Retinal pigment epithelial cell (primary cell): ENCODE data around the gene RAD51AP1.

Experiments
- DNase-seq: peaks from one replicate; pipeline ENCODE4 v3.0.0-alpha.2; 2010; ENCODE audit warnings: low read depth
- H3K4me3 ChIP-seq: 2 replicates; pipeline ENCODE4 v1.5.1; 2011; ENCODE audit warnings: mild to moderate bottlenecking, low read length, control low read depth, moderate library complexity
- TF ChIP-seq, protein P1 (sequence below): conservative IDR thresholded peaks from 2 replicates; pipeline ENCODE4 v1.5.1; 2011; ENCODE audit warnings: low read depth, low read length, control low read depth, inconsistent platforms

RAD51AP1 gene

DNA sequence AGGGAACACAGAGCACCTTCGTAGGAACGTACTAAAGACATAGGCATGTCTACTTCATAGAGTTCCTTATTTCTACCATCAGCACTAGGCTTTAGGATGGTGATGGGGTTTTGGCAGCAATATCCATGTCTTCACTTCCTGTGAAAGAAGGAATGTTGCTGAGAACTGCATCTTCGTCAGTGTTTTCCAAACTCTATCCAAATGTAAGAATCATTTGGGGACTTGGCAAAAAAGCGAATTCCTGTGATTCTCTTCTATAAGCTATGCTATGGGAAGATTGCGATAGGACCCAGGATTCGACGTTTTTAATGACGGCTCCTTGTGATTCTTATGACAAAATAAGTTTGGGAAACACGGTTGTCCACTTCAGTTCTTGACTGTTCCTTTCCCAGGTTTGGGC lies 70.4 kb downstream of the RAD51AP1 start:
- TF ChIP-seq, protein P1, sequence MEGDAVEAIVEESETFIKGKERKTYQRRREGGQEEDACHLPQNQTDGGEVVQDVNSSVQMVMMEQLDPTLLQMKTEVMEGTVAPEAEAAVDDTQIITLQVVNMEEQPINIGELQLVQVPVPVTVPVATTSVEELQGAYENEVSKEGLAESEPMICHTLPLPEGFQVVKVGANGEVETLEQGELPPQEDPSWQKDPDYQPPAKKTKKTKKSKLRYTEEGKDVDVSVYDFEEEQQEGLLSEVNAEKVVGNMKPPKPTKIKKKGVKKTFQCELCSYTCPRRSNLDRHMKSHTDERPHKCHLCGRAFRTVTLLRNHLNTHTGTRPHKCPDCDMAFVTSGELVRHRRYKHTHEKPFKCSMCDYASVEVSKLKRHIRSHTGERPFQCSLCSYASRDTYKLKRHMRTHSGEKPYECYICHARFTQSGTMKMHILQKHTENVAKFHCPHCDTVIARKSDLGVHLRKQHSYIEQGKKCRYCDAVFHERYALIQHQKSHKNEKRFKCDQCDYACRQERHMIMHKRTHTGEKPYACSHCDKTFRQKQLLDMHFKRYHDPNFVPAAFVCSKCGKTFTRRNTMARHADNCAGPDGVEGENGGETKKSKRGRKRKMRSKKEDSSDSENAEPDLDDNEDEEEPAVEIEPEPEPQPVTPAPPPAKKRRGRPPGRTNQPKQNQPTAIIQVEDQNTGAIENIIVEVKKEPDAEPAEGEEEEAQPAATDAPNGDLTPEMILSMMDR = no peak
- DNase-seq = no peak
- no peak overlapping the region for H3K4me3 ChIP-seq
